ENCODE data around the gene OTUD5.

Gene OTUD5

DNA sequence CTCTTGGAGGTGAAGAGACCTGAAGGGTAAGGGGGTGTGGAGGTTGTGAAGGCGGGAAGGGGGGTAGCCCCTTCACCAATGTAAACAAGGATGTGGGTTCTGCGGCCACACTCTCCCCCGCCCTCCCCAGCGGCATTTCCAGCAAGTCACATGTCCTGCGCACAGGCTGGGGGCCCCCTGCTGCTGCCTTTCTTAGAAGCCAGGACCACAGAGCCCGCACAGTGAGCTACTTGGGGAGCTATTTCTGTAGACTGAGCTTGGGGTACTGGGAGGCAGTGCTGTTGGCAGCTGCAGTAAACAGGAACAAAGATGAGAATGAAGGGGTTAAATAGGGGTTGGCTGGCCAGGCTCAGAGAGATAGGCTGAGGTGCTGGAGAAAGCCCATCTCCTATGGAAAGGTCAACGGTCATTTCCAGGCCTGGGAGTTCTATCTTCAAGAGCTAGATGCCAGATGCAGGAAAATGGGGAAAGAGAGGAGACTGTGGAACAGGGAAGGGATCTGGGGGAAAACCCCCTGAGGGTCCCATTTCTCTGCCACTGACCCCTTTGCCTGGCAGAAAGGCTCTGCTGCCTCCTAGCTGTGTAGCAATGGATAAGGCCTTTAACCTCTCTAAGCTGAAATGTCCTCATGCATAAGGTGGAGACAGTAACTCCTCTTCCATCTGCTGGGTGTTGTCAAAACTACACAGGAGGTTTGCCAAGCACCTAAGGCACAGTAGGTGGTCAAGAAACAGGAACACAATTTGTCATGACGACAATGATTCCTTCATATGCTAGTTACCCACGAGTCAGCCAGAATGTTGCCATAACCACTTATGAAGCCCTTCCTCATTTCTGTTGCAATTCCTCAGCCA is 20.1 kb downstream of the OTUD5 start:
- DNase-seq (ENCODE audit: low read depth in 2 of 2), result no peak

DNA sequence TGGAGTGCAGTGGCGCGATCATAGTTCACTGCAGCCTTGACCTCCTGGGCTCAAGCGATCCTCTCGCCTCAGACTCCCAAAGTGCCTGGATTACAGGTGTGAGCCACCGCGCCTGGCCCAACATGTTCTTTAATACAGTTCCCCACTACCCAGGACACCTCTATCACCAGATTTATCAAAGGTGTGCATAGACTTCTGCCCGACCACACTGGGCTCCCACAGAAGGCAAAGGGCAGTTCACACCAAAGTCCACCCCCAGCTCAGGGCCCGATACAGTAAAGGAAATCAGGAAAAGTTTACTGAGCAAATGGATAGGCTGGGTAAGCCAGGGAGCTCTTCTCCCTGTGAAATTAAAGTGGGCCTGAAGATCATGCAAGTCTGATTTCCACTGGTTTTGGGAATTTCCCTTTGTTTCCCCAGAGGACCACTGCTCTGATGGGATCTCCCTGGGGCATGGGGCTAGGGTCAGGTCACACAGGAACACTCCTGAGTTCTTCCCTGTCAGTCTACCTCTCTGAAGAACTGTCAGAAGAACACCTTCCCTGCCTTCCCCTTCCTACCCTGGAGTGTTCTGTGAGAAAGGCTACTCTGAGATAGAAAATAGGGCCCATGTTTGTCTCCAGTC is 20.9 kb downstream of the OTUD5 start:
- no peak for DNase-seq (ENCODE audit: low read depth in 2 of 2)

DNA sequence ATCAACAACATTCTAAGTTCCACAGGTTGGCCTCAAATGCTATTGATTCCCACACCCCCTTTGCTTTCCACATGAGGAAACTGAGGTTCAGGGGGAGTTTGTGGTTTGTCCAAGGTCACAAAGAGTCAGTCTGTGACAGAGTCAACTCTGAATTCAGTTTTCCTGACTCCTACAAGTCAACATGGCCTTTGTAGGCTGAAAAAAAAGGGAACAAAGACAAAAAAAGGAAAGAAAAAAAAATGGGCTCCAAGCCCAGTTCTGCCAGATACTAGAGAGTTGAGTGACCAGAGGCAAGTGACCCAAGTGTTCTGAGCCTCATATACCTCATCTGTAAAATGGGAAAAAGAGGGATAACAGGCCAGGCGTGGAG is 22.1 kb downstream of the OTUD5 start:
- DNase-seq (ENCODE audit: low read depth in 2 of 2), result no peak

DNA sequence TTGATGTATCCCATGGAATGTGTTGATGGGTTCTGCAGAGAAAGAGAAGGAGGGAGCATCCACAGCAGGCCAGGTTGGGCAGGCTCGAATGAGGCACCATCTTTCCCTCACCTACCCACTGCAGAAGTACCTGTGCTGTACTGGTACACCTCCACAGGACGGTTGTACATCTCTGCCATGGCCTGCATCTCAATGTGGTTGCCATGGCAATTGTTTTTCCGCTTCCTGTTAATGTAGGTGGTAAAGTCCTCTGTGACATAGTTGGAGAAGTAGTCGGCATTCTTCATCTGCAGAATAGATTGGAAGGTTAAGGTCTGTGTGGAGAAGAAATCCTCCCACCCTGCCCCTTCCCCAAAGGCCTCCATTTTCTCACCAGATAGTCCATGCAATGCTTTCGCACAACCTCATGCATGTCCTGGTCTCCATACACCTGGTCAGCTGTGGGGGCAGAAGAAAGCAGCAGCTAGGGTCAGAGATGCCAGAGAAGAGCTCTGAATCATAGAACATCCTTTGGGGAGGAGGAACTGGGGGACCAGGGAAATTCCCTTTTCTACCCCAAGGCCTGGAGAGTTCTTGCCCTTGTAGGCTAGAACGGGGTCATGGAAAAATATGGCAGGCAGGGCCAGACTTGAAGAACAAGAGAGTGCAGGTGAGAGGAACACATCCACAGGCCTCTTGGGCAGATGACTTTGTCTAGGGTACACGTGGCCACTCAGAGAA is 22.7 kb downstream of the OTUD5 start:
- no peak for DNase-seq (ENCODE audit: low read depth in 2 of 2)

DNA sequence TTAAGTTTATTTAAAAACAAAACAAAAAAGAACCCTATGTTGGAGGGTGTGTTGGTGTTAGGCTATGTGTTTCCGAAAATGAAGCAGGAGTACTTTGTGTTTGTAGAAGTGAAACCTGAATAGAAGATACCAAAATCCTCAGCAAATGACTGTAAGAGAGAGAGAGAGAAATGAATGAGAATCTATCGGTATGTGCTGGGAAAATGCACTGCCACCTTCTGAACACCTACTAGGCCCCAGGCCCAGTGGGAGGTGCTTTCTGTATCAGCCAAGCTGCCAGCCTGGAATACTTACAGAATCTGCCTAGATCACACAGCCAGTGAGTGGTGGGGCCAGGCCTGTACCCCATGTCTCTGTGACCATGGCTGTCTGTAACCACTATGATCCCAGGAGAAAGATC is 23.6 kb downstream of the OTUD5 start:
- no peak for DNase-seq (ENCODE audit: low read depth in 2 of 2)

DNA sequence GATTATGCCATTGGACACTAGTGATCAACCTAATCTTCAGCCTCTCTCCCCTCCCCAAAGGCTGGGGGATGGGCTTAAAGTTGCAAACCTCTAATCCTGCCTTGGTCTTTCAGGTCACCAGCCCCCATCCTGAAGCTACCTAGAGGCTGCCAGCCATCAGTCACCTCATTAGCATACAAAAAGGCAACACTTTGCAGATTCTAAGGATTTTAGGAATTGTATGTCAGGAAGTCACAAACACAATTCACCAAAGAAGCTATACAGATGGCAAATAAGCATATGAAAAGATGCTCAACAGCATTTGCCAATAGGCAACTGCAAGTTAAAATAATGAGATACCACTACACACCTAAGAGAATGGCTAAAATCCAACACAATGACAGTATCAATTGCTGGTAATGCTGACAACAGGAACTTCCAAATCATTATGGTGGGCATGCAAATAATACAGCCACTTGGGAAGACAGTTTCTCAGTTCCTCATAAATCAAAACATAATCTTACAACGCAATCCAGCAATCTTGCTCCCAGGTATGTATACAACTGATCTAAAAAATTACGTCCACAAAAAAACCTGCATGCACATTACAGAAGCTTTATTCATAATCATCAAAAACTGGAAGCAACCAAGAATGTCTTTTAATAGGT is 29.5 kb downstream of the OTUD5 start:
- DNase-seq (ENCODE audit: low read depth in 2 of 2), result no peak

DNA sequence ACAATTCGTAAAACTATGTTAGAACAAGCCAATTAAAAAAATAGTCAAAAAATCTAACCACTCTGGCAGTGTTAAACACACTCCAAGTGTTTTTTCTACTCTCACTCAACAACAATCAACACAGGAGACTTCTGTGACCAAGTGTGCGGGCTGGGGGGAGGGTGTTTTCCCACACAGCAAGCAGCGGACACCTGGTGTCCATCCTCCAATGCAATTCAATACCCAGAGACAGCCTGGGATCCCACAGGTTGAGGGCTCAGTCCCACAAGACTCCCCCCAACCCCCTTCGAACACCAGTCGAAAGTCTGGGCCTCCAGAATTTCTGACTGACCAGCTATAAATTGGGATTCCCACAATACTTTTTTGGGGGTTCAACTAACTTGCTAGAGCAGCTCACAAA is 30.3 kb downstream of the OTUD5 start:
- no peak for DNase-seq (ENCODE audit: low read depth in 2 of 2)

DNA sequence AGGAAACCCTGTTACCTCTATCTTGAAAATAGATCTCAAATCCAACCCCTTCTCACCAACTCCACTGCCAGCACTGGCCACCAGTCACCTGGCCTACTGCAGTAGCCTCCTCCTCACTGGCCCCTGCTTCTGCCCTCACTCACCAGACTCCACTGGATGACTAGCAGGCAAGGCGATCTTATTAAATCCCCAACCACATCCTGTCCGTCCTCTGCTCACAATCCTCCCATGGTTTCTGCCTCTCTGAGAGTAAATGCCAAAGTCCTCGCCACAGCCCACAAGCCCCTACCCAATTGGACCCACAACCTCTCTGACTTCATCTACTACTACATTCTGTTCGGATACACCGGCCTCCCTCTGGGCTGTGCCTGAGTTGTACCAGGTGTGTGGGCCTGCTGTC is 33.1 kb downstream of the OTUD5 start:
- DNase-seq (ENCODE audit: low read depth in 2 of 2), result no peak

DNA sequence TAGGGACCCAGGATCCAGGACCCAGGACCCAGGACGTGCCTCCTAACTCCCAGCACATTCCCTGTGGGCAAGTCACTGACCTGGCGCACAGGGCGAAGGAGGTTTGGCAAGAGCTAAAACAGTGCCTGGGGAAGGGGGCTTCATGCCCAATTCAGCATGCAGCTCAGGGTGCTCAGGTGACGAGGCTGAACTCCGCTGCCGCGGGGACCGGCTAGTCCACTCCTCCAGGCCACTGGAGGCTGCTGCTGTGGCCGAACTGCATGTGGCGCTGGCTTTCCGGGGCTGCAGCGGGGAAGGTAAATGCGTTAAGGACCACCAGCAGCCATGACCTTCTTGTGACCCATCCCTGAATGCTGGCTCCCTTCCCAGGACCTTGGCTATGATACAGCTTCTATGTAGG is 33.6 kb downstream of the OTUD5 start:
- DNase-seq (ENCODE audit: low read depth in 2 of 2), result no peak

DNA sequence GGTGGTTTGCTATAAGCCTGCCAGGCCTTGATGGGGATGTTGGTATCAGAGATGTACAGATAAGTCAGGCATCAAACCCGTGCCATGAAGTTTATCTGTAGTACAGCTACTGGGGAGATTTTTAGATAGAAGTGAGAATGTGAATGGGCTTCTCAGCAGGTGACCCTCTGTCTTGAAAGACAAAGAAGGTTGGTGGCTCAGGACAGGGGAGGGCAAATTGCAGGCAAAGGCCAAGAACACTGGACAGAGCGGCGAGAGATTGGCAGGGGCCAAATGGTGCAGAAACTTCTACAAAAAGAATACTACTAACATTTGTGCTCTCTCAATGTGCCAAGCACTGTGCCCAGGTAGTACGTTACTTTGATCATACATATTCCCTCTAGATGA is 36.7 kb downstream of the OTUD5 start:
- no peak for DNase-seq (ENCODE audit: low read depth in 2 of 2)

DNA sequence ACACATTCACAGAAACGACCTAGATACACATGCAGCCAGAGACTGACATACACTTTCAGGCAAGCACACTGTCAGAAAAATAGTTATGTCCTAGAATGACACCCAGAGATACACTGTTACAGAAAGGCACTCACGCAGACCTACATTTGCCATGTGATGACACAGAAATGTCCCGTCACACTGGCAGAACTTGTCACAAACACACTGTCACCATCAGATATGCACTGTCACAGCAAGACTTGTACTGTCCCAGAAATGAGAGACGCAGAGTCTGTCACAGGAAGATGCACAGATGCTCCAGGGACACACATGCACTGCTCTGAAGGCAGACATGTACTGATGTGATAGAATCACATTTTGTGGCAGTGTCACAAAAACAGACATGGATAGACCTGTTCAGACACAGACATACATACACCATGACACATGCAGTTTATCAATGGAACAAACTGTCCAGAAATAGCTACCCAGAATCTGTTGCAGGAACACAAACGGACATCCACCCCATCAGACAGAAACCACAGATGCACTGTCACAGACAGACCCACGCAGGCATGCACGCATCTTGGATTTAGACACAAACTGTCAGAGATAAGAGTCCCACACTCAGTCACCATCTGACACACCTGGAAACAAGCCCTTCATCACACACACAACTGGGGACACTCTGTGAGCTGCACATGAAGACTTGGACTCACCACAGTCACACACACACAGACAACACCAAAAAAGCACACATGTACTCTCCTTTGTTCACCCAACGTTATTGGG is 37.3 kb downstream of the OTUD5 start:
- DNase-seq (ENCODE audit: low read depth in 2 of 2), result no peak

DNA sequence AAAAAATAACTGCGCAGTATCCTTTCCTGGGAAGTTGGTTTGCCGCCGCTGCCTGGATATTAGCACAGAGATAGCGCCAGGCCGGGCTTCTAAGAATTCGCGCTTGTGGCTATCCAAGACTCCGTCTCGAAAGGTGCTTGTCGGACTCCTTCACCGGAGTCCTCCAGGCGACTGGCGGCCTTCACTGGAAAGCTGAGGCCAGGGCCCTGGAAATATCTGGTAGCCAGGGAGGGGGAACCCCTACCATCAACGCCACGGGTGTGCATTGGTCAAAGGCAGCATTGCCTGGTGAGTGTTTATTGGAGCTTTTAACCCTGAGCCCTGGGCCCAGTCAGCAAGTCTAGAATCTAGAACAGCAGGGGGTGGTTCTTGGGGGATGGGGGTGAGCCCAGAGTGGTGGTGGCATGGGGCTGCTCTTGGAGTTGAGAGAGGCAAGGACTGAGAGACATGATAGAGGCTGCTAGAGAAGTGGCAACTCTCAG is 38.0 kb downstream of the OTUD5 start:
- DNase-seq (ENCODE audit: low read depth in 2 of 2), result no peak

DNA sequence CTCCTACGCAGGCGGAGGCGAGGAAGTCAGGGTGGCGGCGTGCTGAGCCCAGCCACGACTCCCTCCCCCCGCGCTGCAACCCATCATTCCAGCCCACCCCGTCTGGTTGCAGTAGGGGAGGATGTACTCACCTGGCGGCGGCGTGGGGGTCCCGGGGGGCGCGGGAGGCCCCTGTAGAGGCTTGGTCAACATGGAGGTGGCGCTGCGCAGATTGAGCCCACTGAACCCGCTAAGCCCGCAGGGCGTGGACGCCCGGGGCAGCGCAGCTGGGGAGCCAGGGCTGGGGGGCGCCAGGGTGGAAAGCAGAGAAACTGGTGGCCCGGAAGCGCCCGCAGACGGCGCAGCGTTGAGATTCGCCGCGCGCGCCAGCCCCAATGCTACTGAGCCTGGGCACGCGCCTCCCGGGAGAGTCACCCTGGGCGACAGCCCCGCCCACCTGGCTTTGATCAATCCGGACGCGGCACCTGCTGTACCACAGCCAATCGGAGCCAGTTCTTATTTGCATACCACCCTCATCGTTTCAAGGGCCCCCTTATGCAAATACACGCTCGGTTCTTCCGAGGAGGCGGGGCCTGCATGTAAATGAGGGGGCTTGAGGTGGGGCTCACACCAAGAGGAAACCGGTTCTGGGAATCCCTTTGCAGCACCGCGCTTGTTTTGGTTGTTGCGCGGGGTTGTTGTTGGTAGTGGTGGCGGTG is 38.6 kb downstream of the OTUD5 start, which contains the start of gene PIM2:
PIM2 (minus strand) TSS at position 382 of the 698 bp plus-strand sequence; CDS start at position 192, 190 bp downstream.
- no peak for DNase-seq (ENCODE audit: low read depth in 2 of 2)

DNA sequence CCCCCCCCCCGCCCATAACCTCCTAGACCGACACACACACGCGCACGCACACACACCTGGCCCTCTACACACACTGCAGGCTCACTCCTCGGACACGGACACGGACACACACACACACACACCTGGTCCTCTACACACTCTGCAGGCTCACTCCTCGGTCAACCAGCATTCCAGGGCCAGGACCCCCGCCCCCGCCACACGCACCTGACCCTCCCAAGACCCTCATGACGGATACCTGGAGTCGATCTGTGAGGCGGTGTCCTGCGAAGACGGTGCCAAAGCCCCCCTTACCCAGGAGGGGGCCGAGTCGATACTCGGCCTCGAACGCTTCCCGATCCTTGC is 39.1 kb downstream of the OTUD5 start:
- DNase-seq (ENCODE audit: low read depth in 2 of 2), result no peak

DNA sequence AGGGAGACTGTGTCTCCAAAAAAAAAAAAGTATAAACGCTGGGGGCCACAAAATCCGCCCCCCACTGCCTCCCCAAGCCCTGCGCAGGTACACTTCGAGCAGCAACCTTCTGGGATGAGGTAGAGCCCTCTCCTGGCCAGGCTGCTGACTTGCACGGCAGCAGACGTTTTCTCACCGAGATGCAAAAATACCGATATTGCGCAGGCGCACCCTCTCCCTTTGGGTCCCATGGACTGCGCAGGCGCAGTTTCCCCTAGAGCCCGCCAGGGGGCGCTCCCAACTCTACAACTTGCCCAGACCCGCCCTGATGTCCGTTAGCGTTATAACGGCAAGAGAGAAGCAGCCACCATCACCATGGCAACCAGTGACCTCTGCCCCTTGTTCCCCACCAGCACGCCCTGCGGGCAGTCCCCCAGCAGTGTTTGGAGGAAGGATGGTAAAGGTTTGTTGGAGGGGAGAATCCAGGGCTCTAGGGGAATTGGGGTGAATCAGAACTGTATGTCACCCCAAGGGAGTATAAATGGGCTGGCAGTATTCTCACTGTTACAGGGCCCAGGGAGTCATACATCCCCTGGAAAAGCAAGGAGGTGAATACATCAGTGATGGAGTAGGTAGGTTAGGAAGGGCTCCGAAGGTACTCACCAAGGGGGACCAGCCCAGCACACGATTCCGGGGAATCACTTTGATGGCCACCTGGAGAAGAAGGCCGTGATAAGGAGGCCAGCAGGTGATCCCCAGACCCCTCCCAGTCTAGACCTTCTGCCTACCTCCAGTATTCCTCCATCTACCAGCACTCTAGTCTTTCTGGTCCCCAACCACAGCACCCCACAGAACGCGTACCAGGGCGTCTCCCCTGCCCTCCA is 40.0 kb downstream of the OTUD5 start:
- peak; percentile 55 to 62 for DNase-seq (ENCODE audit: low read depth in 2 of 2)

DNA sequence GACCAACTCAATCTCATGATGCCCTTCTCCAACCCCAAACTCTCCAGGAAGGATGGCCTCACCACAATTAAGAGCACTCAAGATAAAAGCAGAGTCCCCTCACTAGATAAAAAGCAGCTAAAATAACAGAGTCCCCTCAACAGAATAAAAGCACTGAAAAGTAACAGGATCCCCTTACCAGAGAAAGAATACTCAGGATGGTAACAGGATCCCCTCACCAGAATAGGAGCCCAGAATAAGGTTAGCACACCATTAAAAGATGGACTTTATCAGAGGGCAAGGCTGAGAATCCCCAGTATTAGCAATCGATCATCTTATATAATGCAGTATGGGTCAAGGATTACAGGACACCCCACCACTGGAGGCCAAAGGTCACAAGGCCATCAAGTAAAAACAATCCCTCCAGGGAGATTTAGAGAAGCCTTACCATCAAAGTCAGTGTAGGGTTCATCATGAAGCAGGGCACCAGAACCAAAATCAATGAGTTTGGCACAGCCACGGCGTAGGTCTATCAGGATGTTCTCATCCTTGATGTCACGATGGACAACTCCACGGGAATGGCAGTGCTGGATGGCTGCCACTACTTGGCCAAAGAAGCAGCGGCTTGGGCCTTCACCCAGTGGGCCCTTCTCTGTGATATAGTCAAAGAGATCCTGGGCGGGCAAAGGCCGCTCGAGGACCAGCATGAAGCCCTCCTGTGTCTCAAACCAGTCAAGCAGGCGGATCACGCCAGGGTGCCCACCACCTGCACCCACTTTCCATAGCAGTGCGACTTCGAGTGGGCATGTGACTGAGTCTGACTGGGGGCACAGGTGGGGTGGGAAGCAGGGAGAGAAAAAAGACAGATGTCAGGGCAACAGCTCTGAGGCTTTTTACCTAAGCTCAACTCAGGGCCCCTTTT is 42.6 kb downstream of the OTUD5 start:
- DNase-seq (ENCODE audit: low read depth in 2 of 2), result no peak

DNA sequence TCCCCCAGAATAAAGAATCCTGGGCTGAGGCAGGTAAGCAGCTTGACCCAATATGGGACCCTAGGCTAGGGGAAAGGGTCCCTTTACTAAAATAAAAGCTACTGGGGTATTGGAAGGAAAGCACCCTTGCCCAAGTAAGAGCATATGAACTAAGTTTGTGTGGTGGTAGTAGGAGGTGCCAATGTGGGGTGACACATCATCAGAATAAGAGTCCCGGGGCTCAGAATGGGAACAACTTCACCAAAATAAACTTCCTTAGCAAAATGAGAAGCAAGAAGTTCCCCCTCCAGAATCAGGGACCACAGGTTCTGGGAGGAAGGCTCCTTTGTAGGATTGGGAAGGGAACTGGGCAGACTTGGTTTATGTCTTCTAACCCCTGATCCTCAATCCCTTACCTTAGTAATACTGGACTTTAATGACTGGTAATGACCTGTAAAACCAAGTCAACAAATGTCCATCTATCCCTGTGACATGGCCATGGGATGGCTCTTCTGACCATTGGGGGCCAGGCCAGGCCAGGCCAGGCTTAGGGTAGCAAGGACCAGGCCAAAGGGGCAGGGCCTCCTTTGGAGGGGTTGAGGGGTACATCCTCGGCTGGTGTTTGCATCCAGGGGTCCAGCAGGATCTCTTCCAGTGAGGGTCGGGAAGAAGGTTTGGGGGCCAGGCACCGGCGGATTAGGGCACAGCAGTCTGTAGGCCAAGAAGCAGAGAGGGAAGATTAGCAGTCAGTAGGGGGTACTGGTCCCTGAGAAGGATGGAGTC is 43.6 kb downstream of the OTUD5 start:
- DNase-seq (ENCODE audit: low read depth in 2 of 2), result no peak
